ENCODE measurements around the gene MYO7A.

The MYO7A gene

GRCh38 chr11:77188633-77189491 is 60.8 kb downstream of the MYO7A start:
- no peak for DNase-seq (ENCODE audit: low read depth)
- no peak for TF ChIP-seq CTCF (IDR thresholded peaks at IDR 0.05; ENCODE audit: insufficient read depth, low read depth, low read length, missing control alignments)

GRCh38 chr11:77189588-77190210 is 61.7 kb downstream of the MYO7A start:
- TF ChIP-seq CTCF (IDR thresholded peaks at IDR 0.05; ENCODE audit: insufficient read depth, low read depth, low read length, missing control alignments), result no peak

More at GRCh38 chr11:77188633-77189491, 60.8 kb downstream of the MYO7A start:
- no peak overlapping the region for H3K4me3 ChIP-seq (ENCODE audit: low read length)

GRCh38 chr11:77190331-77191075 is 62.5 kb downstream of the MYO7A start:
- no peak overlapping the region for H3K4me3 ChIP-seq (ENCODE audit: low read length)
- TF ChIP-seq CTCF (IDR thresholded peaks at IDR 0.05; ENCODE audit: insufficient read depth, low read depth, low read length, missing control alignments), result no peak
- no peak for DNase-seq (ENCODE audit: low read depth)

More at GRCh38 chr11:77189588-77190210, 61.7 kb downstream of the MYO7A start:
- DNase-seq (ENCODE audit: low read depth), result no peak
- no peak overlapping the region for H3K4me3 ChIP-seq (ENCODE audit: low read length)

- no peak for TF ChIP-seq CTCF (IDR thresholded peaks at IDR 0.05; ENCODE audit: insufficient read depth, low read depth, low read length, missing control alignments)
- peak overlapping the region; percentile 25 for H3K4me3 ChIP-seq (ENCODE audit: low read length)
- DNase-seq (ENCODE audit: low read depth), result peak; percentile 24
These were observed 63.4 kb downstream of the MYO7A start for GRCh38 chr11:77191429-77191822.

GRCh38 chr11:77191823-77192495 is 63.9 kb downstream of the MYO7A start:
- peak; percentile 91 for DNase-seq (ENCODE audit: low read depth)
- peak overlapping the region; percentile 25 for H3K4me3 ChIP-seq (ENCODE audit: low read length)
- peak; percentile 92 for TF ChIP-seq CTCF (IDR thresholded peaks at IDR 0.05; ENCODE audit: insufficient read depth, low read depth, low read length, missing control alignments)

- no peak overlapping the region for H3K4me3 ChIP-seq (ENCODE audit: low read length)
- no peak for DNase-seq (ENCODE audit: low read depth)
- no peak for TF ChIP-seq CTCF (IDR thresholded peaks at IDR 0.05; ENCODE audit: insufficient read depth, low read depth, low read length, missing control alignments)
These were observed 65.1 kb downstream of the MYO7A start for GRCh38 chr11:77193167-77193566.

All from epithelial cell of esophagus (primary cell).